Tibial nerve (tissue), 4 donors: Measurements from ENCODE around the gene TRMT112. TPM values are rescaled to one million over a fixed set of nuclear protein-coding genes. Genes with fewer than 3 reads are reported as not detected.

ENCODE experiments used
- DNase-seq, 2 donors: peaks; one replicate each; pipeline ENCODE4 v3.0.0-alpha.2; 2019; ENCODE audit warnings: low spot score in 2 of 2
- H3K27ac ChIP-seq, 4 donors: fragments of 200-600 bp; sonication (generic) in 3 of 4; one replicate each; pipeline ENCODE4 v1.5.1; 2017 to 2019; ENCODE audit warnings: mild to moderate bottlenecking in 1 of 4
- H3K27me3 ChIP-seq, 2 donors: fragments of 200-600 bp; sonication (generic) in 1 of 2; one replicate each; pipeline versions ENCODE4 v1.5.1 to v1.6.0; 2017 to 2019
- H3K36me3 ChIP-seq, 3 donors: fragments of 200-600 bp; sonication (generic); one replicate each; pipeline ENCODE4 v1.5.1; 2018 to 2019
- H3K4me1 ChIP-seq, 4 donors: fragments of 200-600 bp; sonication (generic) in 3 of 4; one replicate each; pipeline ENCODE4 v1.5.1; 2017 to 2019
- H3K4me3 ChIP-seq, 4 donors: fragments of 200-600 bp; sonication (generic) in 3 of 4; one replicate each; pipeline ENCODE4 v1.5.1; 2017 to 2019; ENCODE audit warnings: mild to moderate bottlenecking in 1 of 4, moderate library complexity in 1 of 4
- H3K9me3 ChIP-seq, 4 donors: fragments of 200-600 bp; sonication (generic) in 3 of 4; one replicate each; pipeline ENCODE4 v1.5.1; 2017 to 2019
- CTCF ChIP-seq, 5 experiments: fragments of 200-600 bp in 3 of 5; fragments of 450-650 bp in 2 of 5; sonication (generic) in 3 of 5; IDR thresholded peaks; one replicate each; pipeline ENCODE4 v1.5.1; 2016 to 2019; ENCODE audit warnings: antibody characterized with exemption in 5 of 5, mild to moderate bottlenecking in 3 of 5, moderate library complexity in 2 of 5
- EP300 ChIP-seq, 2 donors: sonication (generic); formaldehyde crosslinking; IDR thresholded peaks; one replicate each; pipeline ENCODE4 v1.6.1; 2017; ENCODE audit warnings: antibody characterized with exemption in 2 of 2, mild to moderate bottlenecking in 1 of 2
- POLR2A ChIP-seq, 2 donors: fragments of 450-650 bp; IDR thresholded peaks; one replicate each; pipeline ENCODE4 v1.6.1; 2017; ENCODE audit warnings: antibody characterized with exemption in 2 of 2, mild to moderate bottlenecking in 2 of 2, moderate library complexity in 2 of 2
- WGBS, 2 donors: methylation state at CpG; one replicate each; pipeline ENCODE4 v1.1.5; 2018; 5-methylcytosine and 5-hydroxymethylcytosine counted together
- total RNA-seq, 4 donors: library from RNA; depleted of rRNA; stranded (reverse); fragments of >200 nt; gene quantifications; one replicate each; pipeline ENCODE4 v1.1.0, GENCODE V29; 2016

The TRMT112 gene
- total RNA-seq, 4 donors from 2014 or later = 290 to 381 (median 327) TPM

- peaks cover 0 to 55% (median 0%) of the 10 kb centered on the region in 3 donors for H3K36me3 ChIP-seq
Observed at GRCh38 chr11:64276653-64277431, 40.5 kb downstream of the TRMT112 start.

GRCh38 chr11:64275841-64276240 lies 41.5 kb downstream of the TRMT112 start:
- H3K27ac ChIP-seq = no peak overlapping the region
- H3K4me1 ChIP-seq = peaks cover 0 to 21% (median 4%) of the 10 kb centered on the region in 4 donors
- TF ChIP-seq CTCF (IDR thresholded peaks at IDR 0.05) (no peak), EP300 (IDR thresholded peaks at IDR 0.05) (no peak)
- H3K4me3 ChIP-seq = no peak overlapping the region
- peaks cover 0 to 46% (median 0%) of the 10 kb centered on the region in 3 donors for H3K36me3 ChIP-seq
- no peaks in the 10 kb centered on the region for H3K9me3 ChIP-seq
- 89 to 100% methylated on average over 2 of the region's 2 CpGs for WGBS, 2 donors
- H3K27me3 ChIP-seq = no peaks in the 10 kb centered on the region
- no peak for DNase-seq

More at GRCh38 chr11:64276653-64277431, 40.5 kb downstream of the TRMT112 start:
- DNase-seq = no peak
- H3K4me3 ChIP-seq = no peak overlapping the region
- H3K27me3 ChIP-seq = no peaks in the 10 kb centered on the region
- TF ChIP-seq EP300 (IDR thresholded peaks at IDR 0.05) (no peak), CTCF (IDR thresholded peaks at IDR 0.05) (no peak), POLR2A (IDR thresholded peaks at IDR 0.05) (no peak)
- peaks cover 0 to 17% (median 2%) of the 10 kb centered on the region in 4 donors for H3K4me1 ChIP-seq
- 70 to 73% methylated on average over 16 to 17 of the region's 17 CpGs for WGBS, 2 donors
- H3K27ac ChIP-seq = peak overlapping the region in 1 of 4 donors; percentile 10
- no peaks in the 10 kb centered on the region for H3K9me3 ChIP-seq

DNA sequence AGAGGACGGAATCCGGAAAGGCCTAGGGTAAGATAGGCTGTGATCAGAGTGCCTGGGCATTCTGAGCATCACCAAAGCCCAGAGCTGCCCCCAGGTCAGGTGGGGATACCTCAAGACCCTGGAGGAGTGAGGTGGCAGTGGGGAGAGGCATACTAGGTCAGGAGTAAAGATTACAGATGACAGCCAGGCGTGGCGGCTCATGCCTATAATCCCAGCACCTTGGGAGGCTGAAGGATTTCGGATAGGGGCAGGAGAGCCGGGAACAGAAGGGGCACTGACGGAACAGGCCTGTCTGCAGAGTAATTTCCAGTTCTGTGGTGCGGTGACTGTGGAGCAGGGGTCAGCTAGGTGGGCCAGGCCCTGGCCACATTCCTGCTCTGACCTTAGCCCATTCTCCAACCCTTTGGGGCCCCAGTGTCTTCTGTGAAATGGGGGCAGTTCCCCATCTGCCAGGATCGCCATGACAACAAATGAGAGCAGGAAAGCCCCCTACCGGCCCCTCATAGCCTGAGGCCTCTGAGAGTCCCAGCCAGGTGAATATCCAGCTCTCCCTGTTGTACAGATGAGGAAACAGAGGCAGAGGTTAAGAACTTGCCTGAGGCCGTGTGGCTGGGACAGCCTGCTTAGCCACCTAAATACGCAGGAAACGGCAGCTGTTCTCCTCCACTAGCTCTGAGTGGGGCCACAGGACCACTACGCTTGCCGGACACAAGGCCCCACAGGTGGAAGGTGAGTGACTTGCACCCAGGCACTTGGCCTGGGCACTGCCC lies 42.1 kb downstream of the TRMT112 start:
- no peak overlapping the region for H3K27ac ChIP-seq
- peaks cover 0 to 43% (median 0%) of the 10 kb centered on the region in 3 donors for H3K36me3 ChIP-seq
- H3K4me1 ChIP-seq = peaks cover 0 to 21% (median 4%) of the 10 kb centered on the region in 4 donors
- no peaks in the 10 kb centered on the region for H3K27me3 ChIP-seq
- H3K4me3 ChIP-seq = no peak overlapping the region
- no peak for DNase-seq
- WGBS, 2 donors = 81 to 89% methylated on average over 12 to 15 of the region's 15 CpGs
- TF ChIP-seq POLR2A (IDR thresholded peaks at IDR 0.05) = no peak
- no peak for TF ChIP-seq EP300 (IDR thresholded peaks at IDR 0.05)
- TF ChIP-seq CTCF (IDR thresholded peaks at IDR 0.05) = no peak
- no peaks in the 10 kb centered on the region for H3K9me3 ChIP-seq

- 0 to 1% methylated on average over 18 to 34 of the region's 58 CpGs for whole genome bisulfite sequencing, 2 donors
- H3K27me3 ChIP-seq = no peaks in the 10 kb centered on the region
- H3K4me3 ChIP-seq = peak overlapping the region; percentile 71 to 98 (median 90)
- H3K27ac ChIP-seq = peak overlapping the region; percentile 92 to 97 (median 95)
- DNase-seq = peak; percentile 91 to 97
- peaks cover 0 to 38% (median 25%) of the 10 kb centered on the region in 4 donors for H3K4me1 ChIP-seq
- TF ChIP-seq EP300 (IDR thresholded peaks at IDR 0.05) (peak; percentile 93 to 97), POLR2A (IDR thresholded peaks at IDR 0.05) (no peak), CTCF (IDR thresholded peaks at IDR 0.05) (peak in 3 of 5 experiments; percentile 19 to 47 (median 34))
- peaks cover 0 to 27% (median 0%) of the 10 kb centered on the region in 3 donors for H3K36me3 ChIP-seq
- no peaks in the 10 kb centered on the region for H3K9me3 ChIP-seq
Observed at GRCh38 chr11:64269540-64270220, 47.7 kb downstream of the TRMT112 start.
